Natural killer cell treated with Interleukin-12 subunit alpha and Interleukin-12 subunit beta and Interleukin-15 and Interleukin-18, amount 100 ng/mL, for 72 hours (primary cell): Measurements from ENCODE around the gene CAST. TPM values are rescaled to one million over a fixed set of nuclear protein-coding genes. Genes with fewer than 3 reads are reported as not detected.
A peak's percentile ranks its signal among the peaks of the same experiment; 100 is the strongest.

Source experiments
- ATAC-seq, 2 donors: fragments of 150-1000 bp; cut with Tn5 transposase in 1 of 2; sonication (Bioruptor Pico), chemical (Tn5 transposase) in 1 of 2; 2 replicates each; pipeline ENCODE4 v1.10.0; 2021
- DNase-seq: peaks from one replicate; pipeline ENCODE4 v3.0.0; 2022; ENCODE audit warnings: low spot score
- H3K27ac Mint-ChIP-seq, 2 donors: 1 replicate in 1 of 2; 2 replicates in 1 of 2; pipeline ENCODE4 v1.8.0; 2022; ENCODE audit warnings: mixed read lengths in 2 of 2, mild to moderate bottlenecking in 1 of 2, moderate library complexity in 1 of 2
- H3K27me3 Mint-ChIP-seq, 2 donors: 1 replicate in 1 of 2; 2 replicates in 1 of 2; pipeline ENCODE4 v1.8.0; 2022; ENCODE audit warnings: mixed read lengths in 2 of 2
- H3K36me3 Mint-ChIP-seq: one replicate; pipeline ENCODE4 v1.8.0; 2022; ENCODE audit warnings: mixed read lengths
- H3K4me1 Mint-ChIP-seq, 2 donors: 1 replicate in 1 of 2; 2 replicates in 1 of 2; pipeline ENCODE4 v1.8.0; 2022; ENCODE audit warnings: low read depth in 2 of 2, mixed read lengths in 2 of 2, mild to moderate bottlenecking in 1 of 2
- H3K4me3 Mint-ChIP-seq: one replicate; pipeline ENCODE4 v1.8.0; 2022; ENCODE audit warnings: mixed read lengths
- H3K9me3 Mint-ChIP-seq: 2 replicates; pipeline ENCODE4 v1.8.0; 2022; ENCODE audit warnings: mixed read lengths
- total RNA-seq, 2 donors: library from RNA; stranded (reverse); gene quantifications; one replicate each; pipeline ENCODE4 v1.2.3, GENCODE V29; 2022

Gene CAST
- total RNA-seq, 2 donors from 2014 or later: 86.3 to 101 TPM

DNA sequence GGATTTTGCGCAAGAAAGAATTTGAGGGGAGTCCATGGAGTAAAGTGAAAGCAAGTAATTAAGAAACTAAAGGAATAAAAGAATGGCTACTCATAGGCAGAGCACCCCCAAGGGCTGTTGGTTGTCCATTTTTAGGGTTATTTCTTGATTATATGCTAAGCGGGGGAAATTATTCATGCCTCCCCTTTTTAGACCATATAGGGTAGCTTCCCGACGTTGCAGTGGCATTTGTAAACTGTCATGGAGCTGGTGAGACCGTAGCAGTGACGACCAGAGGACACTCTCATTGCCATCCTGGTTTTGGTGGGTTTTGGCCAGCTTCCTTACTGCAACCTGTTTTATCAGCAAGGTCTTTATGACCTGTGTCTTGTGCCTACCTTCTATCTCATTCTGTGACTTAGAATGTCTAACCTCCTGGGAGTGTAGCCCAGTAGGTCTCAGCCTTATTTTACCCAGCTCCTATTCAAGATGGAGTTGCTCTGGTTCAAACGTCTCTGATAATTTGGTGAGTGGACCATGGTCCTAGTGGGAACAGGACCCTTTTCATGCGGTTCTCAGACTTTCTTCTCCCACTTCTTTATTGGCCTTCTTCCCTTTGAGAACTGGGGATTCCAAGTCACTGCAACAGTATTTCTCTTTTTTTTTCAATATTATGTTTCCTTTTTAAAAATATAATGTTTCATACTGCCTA is 146.8 kb downstream of the CAST start:
- no peaks in the 10 kb centered on the region for H3K9me3 Mint-ChIP-seq
- ATAC-seq: no peak
- H3K27ac Mint-ChIP-seq: peak overlapping the region; percentile 94 to 99
- DNase-seq: no peak
- peaks cover 35 to 42% of the 10 kb centered on the region in 2 donors for H3K4me1 Mint-ChIP-seq
- H3K36me3 Mint-ChIP-seq: peaks cover 4% of the 10 kb centered on the region
- H3K4me3 Mint-ChIP-seq: peak overlapping the region; percentile 93
- H3K27me3 Mint-ChIP-seq: no peaks in the 10 kb centered on the region

DNA sequence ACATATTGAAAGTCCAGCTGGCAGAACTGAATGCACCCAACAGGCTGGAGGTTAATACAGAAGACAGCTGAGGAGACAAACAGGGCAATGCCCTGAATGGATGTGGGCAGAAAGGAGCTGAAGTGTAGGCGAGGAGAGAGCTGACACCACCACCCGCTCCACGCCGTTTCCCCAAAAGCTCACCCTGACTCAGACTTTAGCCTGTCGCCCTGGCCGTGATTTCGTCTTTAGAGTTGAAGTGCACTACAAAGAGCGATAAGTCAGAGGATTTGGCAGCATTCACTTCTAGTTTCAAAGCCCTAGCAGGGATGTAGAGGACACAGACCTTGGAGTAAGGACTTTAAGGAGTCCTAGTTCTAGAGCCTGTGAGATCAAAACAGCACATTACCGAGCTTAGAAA is 147.7 kb downstream of the CAST start:
- Mint-ChIP-seq H3K27ac (peak overlapping the region; percentile 57 to 64), H3K27me3 (no peaks in the 10 kb centered on the region), H3K4me1 (peaks cover 35 to 37% of the 10 kb centered on the region in 2 donors), H3K9me3 (no peaks in the 10 kb centered on the region), H3K36me3 (no peaks in the 10 kb centered on the region), H3K4me3 (peak overlapping the region; percentile 55)
- ATAC-seq (no peak), DNase-seq (no peak)

DNA sequence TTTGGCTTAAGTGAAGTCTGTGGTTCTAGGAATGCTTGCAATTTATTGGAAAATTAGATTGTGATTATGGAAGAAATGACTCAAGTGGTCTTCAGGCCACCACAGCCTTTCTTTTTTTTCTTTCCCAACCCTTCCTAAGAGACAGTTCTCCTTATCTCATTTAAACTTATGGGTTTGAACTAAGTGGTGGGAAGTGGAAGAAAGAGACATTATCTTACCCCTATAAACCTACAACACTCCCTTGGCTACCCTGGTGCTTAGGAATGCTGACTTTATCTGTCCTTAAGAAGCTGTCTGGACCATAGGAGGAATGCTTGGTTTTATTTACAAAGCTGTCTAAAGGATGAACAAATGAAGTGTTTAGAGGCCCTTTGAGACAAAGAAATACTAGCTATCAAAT is 150.7 kb downstream of the CAST start:
- DNase-seq: no peak
- H3K27ac Mint-ChIP-seq: no peak overlapping the region
- H3K9me3 Mint-ChIP-seq: no peaks in the 10 kb centered on the region
- H3K4me3 Mint-ChIP-seq: no peak overlapping the region
- H3K27me3 Mint-ChIP-seq: no peaks in the 10 kb centered on the region
- peaks cover 38 to 39% of the 10 kb centered on the region in 2 donors for H3K4me1 Mint-ChIP-seq
- ATAC-seq: no peak
- no peaks in the 10 kb centered on the region for H3K36me3 Mint-ChIP-seq

DNA sequence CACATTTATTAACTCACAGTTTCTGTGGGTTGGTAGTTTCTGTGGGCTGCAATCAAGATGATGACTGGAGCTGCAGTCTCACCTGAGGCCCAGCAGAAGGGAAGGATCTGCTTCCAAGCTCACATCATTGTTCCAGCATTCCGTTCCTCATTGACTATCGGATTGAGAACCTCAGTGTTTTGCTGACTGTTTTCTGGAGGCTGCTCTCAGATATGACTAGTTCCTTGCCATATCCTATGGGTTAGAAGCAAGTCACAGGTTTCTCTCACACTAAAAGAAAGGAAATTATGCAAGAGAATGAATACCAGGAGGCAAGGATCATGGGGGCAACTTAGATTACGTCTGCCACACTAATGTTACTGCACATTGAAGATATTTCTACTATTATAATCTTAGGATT is 151.9 kb downstream of the CAST start:
- peak overlapping the region in 1 of 2 donors; percentile 23 for H3K27ac Mint-ChIP-seq
- peaks cover 29 to 32% of the 10 kb centered on the region in 2 donors for H3K4me1 Mint-ChIP-seq
- H3K27me3 Mint-ChIP-seq: no peaks in the 10 kb centered on the region
- H3K4me3 Mint-ChIP-seq: no peak overlapping the region
- DNase-seq: no peak
- no peaks in the 10 kb centered on the region for H3K36me3 Mint-ChIP-seq
- no peaks in the 10 kb centered on the region for H3K9me3 Mint-ChIP-seq
- no peak for ATAC-seq

DNA sequence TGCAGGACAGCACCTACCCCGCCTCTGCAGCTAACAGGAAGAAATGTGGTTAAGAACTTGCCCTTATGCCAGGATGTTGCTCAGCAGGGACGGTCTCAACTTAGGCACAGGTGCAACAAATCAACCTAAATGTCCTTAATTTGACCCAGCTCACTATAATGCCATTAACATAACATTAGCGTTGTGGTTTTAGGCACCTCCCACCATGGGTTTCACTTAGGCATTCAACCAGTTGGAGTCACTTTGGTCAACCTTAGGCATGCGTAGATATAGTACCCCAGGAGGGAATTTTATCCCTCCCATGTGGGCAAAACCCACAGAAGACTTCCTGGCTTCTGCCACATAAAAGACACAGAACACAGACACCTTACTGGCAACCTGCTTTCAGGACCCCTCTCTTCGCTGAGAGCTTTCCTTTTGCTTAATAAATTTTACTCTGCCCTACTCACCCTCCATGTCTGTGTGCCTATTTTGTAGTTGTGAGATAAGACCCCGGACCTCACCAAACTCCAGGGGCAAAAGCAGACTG is 154.3 kb downstream of the CAST start:
- Mint-ChIP-seq H3K27me3 (no peaks in the 10 kb centered on the region), H3K36me3 (no peaks in the 10 kb centered on the region), H3K9me3 (no peaks in the 10 kb centered on the region), H3K4me3 (peak overlapping the region; percentile 87), H3K27ac (peak overlapping the region; percentile 84 to 89), H3K4me1 (peaks cover 29% of the 10 kb centered on the region in 2 donors)
- DNase-seq (no peak), ATAC-seq (peak; percentile 81 to 83)

DNA sequence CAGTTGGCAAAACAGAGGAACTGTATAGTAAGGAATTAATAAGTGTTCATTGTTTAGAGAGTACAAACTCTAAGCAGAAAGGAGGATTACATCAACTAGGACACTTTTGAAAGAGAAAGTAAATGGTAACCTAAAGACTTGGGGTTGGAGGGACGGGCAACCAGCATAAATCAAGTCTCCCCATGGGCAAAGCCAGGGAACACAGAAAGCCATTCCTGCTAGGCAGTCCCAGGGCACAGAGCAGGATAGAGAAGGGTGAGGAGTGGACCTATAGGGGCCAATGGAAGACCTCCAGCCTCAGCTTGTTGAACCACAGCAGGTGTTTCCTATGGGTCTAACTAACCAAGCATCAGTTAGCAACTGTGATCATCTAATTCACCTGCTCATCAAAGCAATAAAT is 154.8 kb downstream of the CAST start:
- Mint-ChIP-seq H3K36me3 (no peaks in the 10 kb centered on the region), H3K4me1 (peaks cover 29% of the 10 kb centered on the region in 2 donors), H3K4me3 (peak overlapping the region; percentile 87), H3K27ac (peak overlapping the region; percentile 84 to 89), H3K27me3 (peaks cover 0 to under 1% of the 10 kb centered on the region in 2 donors), H3K9me3 (no peaks in the 10 kb centered on the region)
- DNase-seq: no peak
- ATAC-seq: peak; percentile 70

DNA sequence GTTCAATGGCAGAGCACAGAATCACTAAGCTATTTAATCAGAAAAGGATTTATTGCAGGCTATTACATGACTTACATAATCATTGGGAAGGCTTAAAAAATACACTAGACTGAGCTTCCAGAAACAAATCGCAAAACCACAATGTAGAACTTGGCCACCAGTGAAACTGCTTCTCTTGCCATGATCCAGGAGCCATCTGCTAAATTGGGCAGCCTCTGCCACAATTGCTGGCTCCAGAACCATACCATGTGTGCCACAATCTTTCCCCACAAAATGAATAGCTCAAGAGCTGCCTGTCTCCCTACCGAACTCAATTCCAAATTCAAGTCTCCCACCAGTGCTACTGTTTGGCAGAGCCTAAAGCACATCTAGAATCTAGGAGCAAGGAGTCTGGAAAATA is 155.3 kb downstream of the CAST start:
- Mint-ChIP-seq H3K4me1 (peaks cover 29% of the 10 kb centered on the region in 2 donors), H3K9me3 (no peaks in the 10 kb centered on the region)

DNA sequence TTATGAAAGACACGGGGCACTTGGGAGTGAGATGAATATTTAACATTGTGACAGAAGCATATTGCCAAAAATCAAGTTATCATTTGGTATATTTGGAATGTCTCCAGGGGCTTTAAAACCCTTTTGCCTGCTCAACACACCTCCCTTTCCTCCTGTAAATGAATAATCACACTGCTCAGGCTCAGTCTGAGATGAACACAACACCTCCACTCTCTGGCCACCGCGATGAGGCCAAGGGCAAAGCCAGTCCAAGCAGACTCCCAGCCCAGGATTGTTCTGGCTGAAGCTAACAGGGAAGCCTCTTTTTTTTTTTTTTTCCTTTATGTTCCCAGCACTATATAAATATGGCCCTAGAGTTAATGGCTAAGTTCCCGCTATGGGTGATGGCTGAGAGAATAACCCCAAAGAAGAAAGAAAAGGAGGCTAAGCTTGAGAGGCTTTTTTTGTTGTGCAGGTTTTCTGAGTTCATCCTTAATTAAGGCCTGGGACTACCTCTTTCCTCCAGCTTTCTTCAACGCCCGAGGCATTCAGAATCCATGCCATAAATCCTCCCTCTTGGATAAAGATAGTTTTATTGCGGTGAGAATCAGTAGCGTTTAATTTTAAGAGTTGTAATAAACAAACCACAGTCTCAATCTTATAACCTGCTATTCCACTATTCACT is 156.1 kb downstream of the CAST start:
- Mint-ChIP-seq H3K27ac (peak overlapping the region; percentile 84 to 89), H3K4me3 (no peak overlapping the region), H3K36me3 (no peaks in the 10 kb centered on the region)

More for the DNA sequence above, 155.3 kb downstream of the CAST start:
- peaks cover 0 to 3% of the 10 kb centered on the region in 2 donors for H3K27me3 Mint-ChIP-seq
- DNase-seq (no peak), ATAC-seq (no peak)
- peak overlapping the region; percentile 84 to 89 for H3K27ac Mint-ChIP-seq
- H3K4me3 Mint-ChIP-seq: peak overlapping the region; percentile 87
- H3K36me3 Mint-ChIP-seq: no peaks in the 10 kb centered on the region

DNA sequence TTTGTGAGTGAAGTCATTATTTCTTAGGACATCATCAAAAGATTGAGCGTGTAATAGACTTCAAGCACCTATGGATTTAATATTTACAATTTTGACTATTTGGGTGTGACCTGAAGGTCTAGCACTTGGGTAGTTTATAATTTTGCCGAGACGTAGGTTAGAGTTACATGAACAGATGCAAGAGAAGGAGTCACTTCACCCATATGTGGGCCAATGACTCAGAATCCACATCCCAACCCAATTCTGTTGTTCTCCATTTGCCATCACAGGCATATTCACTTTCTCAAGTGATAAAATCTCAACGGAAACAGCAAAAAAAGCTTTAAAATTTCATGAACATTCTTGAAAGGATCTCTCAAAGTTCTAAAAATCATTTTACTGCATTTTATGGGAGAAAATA is 157.6 kb downstream of the CAST start:
- no peaks in the 10 kb centered on the region for H3K36me3 Mint-ChIP-seq
- H3K4me3 Mint-ChIP-seq: no peak overlapping the region
- H3K27me3 Mint-ChIP-seq: peaks cover 0 to 3% of the 10 kb centered on the region in 2 donors
- H3K4me1 Mint-ChIP-seq: peaks cover 35 to 36% of the 10 kb centered on the region in 2 donors
- ATAC-seq (no peak), DNase-seq (no peak)
- no peaks in the 10 kb centered on the region for H3K9me3 Mint-ChIP-seq
- H3K27ac Mint-ChIP-seq: no peak overlapping the region

More for the DNA sequence above, 156.1 kb downstream of the CAST start:
- Mint-ChIP-seq H3K4me1 (peaks cover 29 to 33% of the 10 kb centered on the region in 2 donors), H3K27me3 (peaks cover 0 to 3% of the 10 kb centered on the region in 2 donors), H3K9me3 (no peaks in the 10 kb centered on the region)
- DNase-seq: no peak
- no peak for ATAC-seq

DNA sequence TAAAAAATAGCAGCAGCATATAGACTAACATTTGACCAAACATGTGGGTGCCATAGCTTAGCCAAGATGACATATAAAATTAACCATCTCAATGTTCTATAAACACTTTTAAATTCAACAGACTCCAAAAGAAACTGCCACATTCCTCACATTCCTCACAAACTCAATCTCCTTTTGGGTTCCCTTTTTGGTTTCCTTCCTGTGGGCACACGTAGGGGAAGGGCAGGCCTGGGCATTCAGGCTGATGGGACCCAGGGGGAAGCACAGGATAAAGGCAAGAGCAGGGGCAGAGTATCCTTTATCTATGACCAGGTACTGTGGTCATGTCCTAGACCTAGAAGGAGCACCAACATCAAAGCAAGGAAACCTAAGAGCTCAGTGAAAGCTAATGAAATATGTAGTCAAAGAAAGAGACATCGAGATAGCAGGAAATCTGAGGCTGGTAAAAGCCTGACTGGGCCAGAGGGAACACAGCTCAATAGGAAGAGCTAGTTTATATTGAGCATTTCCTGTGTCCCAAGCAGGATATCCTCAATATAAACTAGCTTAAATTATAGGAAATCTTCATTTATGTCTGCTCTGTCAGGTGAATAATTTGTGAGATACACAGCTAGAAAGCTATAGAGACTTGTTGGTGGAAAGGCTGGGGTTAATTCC is 159.2 kb downstream of the CAST start:
- H3K4me1 Mint-ChIP-seq: peaks cover 26% of the 10 kb centered on the region in 2 donors
- no peak overlapping the region for H3K27ac Mint-ChIP-seq
- H3K36me3 Mint-ChIP-seq: no peaks in the 10 kb centered on the region

DNA sequence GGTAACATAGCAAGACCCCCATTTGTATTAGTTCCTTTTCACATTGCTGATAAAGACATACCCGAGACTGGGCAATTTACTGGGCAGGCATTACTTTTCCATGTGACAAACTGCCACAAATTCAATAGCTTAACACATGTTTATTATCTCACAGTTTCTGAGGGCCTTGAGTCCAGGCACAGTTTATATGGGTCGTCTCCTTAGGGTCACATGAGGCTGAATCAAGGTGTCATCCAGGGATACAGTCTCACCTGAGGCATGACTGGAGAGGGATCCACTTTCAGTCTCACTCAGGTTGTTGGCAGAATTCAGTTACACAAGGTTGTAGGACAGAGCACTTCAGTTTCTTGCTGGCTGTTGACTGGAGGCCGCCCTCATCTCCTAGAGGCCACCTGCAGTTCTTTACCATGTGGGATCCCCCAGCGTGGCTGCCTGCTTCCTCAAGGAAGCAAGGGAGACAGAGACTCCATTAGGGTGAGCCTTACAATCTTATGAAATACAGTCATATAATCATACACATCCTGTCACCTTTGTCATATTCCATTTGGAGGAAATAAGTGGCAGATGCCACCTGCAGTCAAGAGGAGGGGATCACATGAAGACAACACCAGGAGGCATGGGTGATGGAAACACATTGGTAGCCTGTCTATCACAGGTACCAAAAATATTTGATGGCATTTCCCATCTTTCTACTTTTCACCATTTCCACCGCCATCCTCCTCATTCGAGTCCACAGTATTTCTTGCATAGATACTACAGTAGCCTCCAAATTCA is 160.7 kb downstream of the CAST start:
- ATAC-seq (peak in 1 of 2 donors; percentile 28), DNase-seq (no peak)
- peaks cover 0 to 6% of the 10 kb centered on the region in 2 donors for H3K27me3 Mint-ChIP-seq
- H3K4me3 Mint-ChIP-seq: no peak overlapping the region
- H3K27ac Mint-ChIP-seq: no peak overlapping the region
- peaks cover 11 to 12% of the 10 kb centered on the region in 2 donors for H3K4me1 Mint-ChIP-seq
- H3K9me3 Mint-ChIP-seq: no peaks in the 10 kb centered on the region
- no peaks in the 10 kb centered on the region for H3K36me3 Mint-ChIP-seq

More for the DNA sequence above, 159.2 kb downstream of the CAST start:
- no peaks in the 10 kb centered on the region for H3K9me3 Mint-ChIP-seq
- no peak overlapping the region for H3K4me3 Mint-ChIP-seq
- no peak for DNase-seq
- peaks cover 0 to 6% of the 10 kb centered on the region in 2 donors for H3K27me3 Mint-ChIP-seq
- no peak for ATAC-seq

DNA sequence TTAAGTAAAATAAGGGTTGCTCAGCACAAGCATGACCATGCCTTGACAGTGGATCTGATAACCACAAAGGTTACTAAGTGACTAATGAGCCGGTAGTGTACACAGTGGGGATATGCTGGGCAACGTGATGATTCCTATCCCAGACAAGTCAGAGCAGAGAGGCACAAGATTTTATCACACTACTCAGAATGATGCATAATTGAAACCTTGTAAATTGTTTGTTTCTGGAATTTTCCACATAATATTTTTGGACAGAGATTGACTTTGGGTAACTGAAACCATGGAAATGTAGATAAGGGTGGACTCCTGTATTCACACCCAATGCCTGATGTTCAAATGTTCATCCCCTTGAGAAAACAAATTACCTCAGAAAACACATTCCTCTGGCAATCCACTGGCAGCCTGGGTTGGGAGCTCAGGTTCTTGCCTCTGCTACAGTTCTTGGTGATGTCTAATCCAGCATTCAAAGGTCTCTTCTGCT is 161.8 kb downstream of the CAST start:
- Mint-ChIP-seq H3K4me1 (peaks cover 7 to 12% of the 10 kb centered on the region in 2 donors), H3K27me3 (peaks cover 0 to 6% of the 10 kb centered on the region in 2 donors), H3K9me3 (no peaks in the 10 kb centered on the region), H3K36me3 (no peaks in the 10 kb centered on the region), H3K4me3 (no peak overlapping the region), H3K27ac (no peak overlapping the region)
- DNase-seq: no peak
- ATAC-seq: peak; percentile 76 to 98
